Caki2 (cell line): ENCODE measurements around the gene SLC25A25. TPM values are rescaled to one million over a fixed set of nuclear protein-coding genes. Genes with fewer than 3 reads are reported as not detected.

Experiments
- DNase-seq: peaks from one replicate; pipeline ENCODE4 v3.0.0-alpha.2; 2015; ENCODE audit warnings: low read depth
- in situ Hi-C: cut with HindIII; loops from 2 replicates; pipeline ENCODE4 v1.10.0; 2016; ENCODE audit warnings: low sequenced_read_pairs, low pct_unique_long_range_greater_than_20kb, mixed read lengths
- total RNA-seq: library from RNA; depleted of rRNA; stranded (reverse); fragments of >200 nt; shearing (Covaris generic); gene quantifications from 2 replicates; pipeline ENCODE4 v1.2.3, GENCODE V29; 2014; ENCODE audit warnings: low replicate concordance

Gene SLC25A25
- total RNA-seq, 1 experiment from 2014 or later: 5.0 TPM

- in situ Hi-C loops: no loop called here
- no peak for DNase-seq
These were observed 23.1 kb downstream of the SLC25A25 start for GRCh38 chr9:128091144-128091543.

- in situ Hi-C loops: no loop called here
- no peak for DNase-seq
These were observed 23.5 kb downstream of the SLC25A25 start for GRCh38 chr9:128091571-128091970.

- no peak for DNase-seq
- in situ Hi-C loops: no loop called here
These were observed 24.4 kb downstream of the SLC25A25 start for GRCh38 chr9:128092199-128092977.

- no peak for DNase-seq
- in situ Hi-C loops: no loop called here
These were observed 25.0 kb downstream of the SLC25A25 start for GRCh38 chr9:128093011-128093410.

GRCh38 chr9:128094166-128094949 lies 26.3 kb downstream of the SLC25A25 start:
- in situ Hi-C loops: no loop called here
- DNase-seq: peak; percentile 97

- in situ Hi-C loops: no loop called here
- DNase-seq: no peak
These were observed 27.0 kb downstream of the SLC25A25 start for GRCh38 chr9:128094950-128095544.

GRCh38 chr9:128096616-128097536 lies 28.8 kb downstream of the SLC25A25 start:
- no peak for DNase-seq
- in situ Hi-C loops: no loop called here

GRCh38 chr9:128097543-128098296 lies 29.7 kb downstream of the SLC25A25 start:
- no peak for DNase-seq
- in situ Hi-C loops: no loop called here

GRCh38 chr9:128098297-128099230 lies 30.5 kb downstream of the SLC25A25 start:
- in situ Hi-C loops: no loop called here
- peak; percentile 96 for DNase-seq

- DNase-seq: no peak
- in situ Hi-C loops: no loop called here
These were observed 31.3 kb downstream of the SLC25A25 start for GRCh38 chr9:128099231-128099931.

GRCh38 chr9:128099932-128100491 lies 32.0 kb downstream of the SLC25A25 start:
- no peak for DNase-seq
- in situ Hi-C loops: no loop called here

GRCh38 chr9:128100581-128100980 lies 32.5 kb downstream of the SLC25A25 start:
- no peak for DNase-seq
- in situ Hi-C loops: no loop called here

GRCh38 chr9:128101231-128101661 lies 33.2 kb downstream of the SLC25A25 start:
- in situ Hi-C loops: no loop called here

GRCh38 chr9:128101690-128102089 lies 33.7 kb downstream of the SLC25A25 start:
- in situ Hi-C loops: no loop called here
- no peak for DNase-seq

More at GRCh38 chr9:128101231-128101661, 33.2 kb downstream of the SLC25A25 start:
- peak; percentile 23 for DNase-seq

- in situ Hi-C loops: no loop called here
- DNase-seq: no peak
These were observed 34.2 kb downstream of the SLC25A25 start for GRCh38 chr9:128102196-128102595.
